DOHH2 (cell line): ENCODE data around the gene ADCY7.

Experiments used
- CTCF ChIP-seq: fragments of 200-600 bp; sonication (generic); IDR thresholded peaks from one replicate; pipeline ENCODE4 v1.5.1; 2014; ENCODE audit warnings: antibody characterized with exemption, mild to moderate bottlenecking, low read depth, low read length; ENCODE audit not compliant: poor library complexity, severe bottlenecking
- EZH2phosphoT487 ChIP-seq: fragments of 200-600 bp; sonication (generic); IDR thresholded peaks from 2 replicates; pipeline ENCODE4 v1.6.1; 2017; ENCODE audit warnings: borderline replicate concordance, mild to moderate bottlenecking, antibody characterized with exemption, low read length, moderate library complexity, mixed read lengths

GRCh38 chr16:50246299-50247122 is 19.8 kb upstream of the ADCY7 start:
- TF ChIP-seq CTCF = no peak
- no peak for TF ChIP-seq EZH2phosphoT487
